GM18502 (cell line): ENCODE measurements around the gene UPK3A.
A peak's percentile ranks its signal among the peaks of the same experiment; 100 is the strongest.

Experiments
- ATAC-seq: cut with Tn5 transposase; IDR thresholded peaks from one replicate; pipeline ENCODE4 v1.9.1; 2021; ENCODE audit warnings: mild to moderate bottlenecking; ENCODE audit not compliant: unreplicated experiment, poor library complexity

The UPK3A gene

DNA sequence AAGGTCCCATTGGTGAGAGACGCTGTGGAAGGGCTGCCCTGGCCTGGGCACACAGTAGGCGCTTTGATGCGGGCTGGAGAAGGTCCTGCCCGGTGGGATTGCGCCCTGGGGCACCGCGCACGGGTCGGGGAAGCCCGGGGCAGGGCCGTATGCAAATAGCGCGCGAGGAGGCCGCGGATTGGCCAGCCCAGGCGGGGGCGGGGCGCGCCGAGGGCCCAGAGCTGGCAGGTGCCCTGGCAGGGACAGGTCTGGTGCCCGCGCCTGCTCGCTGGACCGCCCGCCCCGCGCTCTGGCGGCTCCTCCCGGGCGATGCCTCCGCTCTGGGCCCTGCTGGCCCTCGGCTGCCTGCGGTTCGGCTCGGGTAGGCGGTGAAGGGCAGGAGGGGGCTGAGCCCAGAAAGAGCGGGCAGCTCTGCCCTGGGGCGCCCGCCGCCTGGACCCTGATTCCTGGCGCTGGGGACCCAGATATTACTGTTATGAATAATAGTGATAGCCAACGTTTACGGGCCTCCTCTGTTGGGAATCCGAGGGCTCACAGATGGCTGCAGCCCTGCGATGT is at the start of gene UPK3A:
TSS of gene UPK3A (plus strand) at position 245 of the 558 bp plus-strand sequence. CDS start at position 310, 65 bp downstream.
- peak; percentile 52 for ATAC-seq

DNA sequence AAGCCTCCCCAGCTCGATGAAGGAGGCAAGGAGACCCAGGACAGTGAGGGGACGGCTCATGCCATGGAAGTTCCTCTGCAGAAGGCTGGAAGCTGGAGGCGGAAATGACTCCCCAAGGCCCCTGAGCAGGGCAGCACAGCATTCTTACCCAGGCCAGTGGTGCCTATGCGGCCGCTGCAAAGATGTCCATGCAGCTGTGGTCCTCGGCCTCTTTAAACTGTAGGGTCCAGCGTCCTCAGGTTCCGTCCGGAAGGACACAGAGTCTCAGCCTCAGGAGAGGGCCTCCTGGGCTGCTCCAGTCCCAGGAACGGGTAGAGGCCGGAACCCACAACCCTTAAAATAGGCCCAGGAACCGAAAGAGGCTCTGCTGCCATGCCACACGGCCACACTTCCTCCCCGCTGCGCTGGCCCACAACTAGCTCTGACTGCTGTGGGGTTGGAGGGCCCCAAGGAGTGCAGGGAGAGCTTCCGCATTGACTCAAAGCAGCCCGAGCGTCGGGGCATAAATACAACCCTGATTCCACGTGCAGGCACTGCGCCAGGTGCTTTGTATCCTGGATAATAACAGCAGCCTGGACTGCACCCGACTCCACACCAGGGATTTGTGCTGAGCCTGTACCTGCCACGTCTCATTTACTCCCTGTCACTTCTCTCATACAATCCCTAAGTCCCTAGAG is 49.5 kb upstream of the UPK3A start:
- peak; percentile 75 for ATAC-seq

DNA sequence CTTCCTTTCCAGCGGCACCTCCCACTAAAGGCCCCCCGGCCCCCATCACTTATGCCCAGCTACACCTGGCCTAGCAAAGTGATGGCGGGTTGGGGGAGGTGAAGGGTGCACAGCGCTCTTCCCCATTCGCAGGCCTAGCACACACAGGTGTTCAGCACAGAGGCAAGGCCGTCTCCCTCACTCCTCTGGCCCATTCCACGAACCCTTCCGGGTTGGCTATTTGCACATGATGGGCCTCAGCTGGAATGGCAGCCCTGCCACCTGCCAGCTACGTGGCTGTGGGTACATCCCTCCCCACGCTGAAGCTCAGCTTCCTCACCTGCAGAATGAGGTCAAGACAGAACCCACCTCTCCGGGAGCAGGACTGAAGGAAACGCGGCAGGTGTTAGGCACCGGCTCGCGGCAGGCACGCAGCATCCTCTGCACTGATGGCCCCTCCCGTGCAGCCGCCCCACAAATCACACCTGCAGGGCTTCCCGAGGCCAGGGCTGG is 48.9 kb upstream of the UPK3A start:
- ATAC-seq = peak; percentile 18

DNA sequence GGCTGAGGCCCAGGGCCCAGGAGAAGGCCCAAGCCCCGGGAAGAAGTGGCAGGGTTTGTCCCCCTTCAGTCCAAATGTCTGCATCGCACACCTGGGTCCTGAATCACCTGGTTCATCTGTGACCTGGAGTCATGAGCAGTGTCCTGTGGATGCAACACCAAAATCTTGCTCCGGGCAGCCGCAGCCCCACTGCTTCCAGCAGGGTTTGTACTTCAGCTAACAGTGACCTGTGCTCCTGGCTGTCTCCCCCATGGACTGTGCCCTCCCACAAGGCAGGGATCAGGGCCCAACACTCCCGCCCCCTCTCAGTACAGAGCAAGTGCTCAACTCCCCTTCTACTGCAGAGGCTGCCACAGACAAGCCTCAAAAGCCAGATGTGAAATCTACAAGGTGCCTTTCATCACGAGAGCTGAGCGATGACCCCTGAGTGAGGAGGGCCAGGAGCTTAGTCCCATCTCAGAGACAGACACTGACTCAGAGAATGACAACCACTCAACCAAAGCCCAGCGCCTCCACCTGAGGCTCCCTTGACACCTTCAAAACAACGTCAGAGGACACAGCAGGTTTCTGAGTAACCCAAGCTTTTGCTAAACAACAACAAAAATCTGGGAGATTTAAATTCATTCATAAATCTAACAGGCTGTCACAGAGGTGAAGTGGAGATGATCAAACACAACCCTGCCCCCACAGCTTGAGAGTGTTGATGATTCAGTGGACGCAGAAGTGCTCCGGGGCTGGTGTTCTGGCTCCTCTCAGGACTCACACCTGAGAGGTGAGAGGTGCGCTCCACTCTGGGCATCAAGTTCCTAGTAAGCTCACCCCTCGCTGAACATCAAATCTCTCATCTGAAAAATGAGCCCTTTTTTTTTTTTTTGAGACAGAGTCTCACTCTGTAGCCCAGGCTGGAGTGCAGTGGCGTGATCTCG is 47.4 kb upstream of the UPK3A start:
- no peak for ATAC-seq

DNA sequence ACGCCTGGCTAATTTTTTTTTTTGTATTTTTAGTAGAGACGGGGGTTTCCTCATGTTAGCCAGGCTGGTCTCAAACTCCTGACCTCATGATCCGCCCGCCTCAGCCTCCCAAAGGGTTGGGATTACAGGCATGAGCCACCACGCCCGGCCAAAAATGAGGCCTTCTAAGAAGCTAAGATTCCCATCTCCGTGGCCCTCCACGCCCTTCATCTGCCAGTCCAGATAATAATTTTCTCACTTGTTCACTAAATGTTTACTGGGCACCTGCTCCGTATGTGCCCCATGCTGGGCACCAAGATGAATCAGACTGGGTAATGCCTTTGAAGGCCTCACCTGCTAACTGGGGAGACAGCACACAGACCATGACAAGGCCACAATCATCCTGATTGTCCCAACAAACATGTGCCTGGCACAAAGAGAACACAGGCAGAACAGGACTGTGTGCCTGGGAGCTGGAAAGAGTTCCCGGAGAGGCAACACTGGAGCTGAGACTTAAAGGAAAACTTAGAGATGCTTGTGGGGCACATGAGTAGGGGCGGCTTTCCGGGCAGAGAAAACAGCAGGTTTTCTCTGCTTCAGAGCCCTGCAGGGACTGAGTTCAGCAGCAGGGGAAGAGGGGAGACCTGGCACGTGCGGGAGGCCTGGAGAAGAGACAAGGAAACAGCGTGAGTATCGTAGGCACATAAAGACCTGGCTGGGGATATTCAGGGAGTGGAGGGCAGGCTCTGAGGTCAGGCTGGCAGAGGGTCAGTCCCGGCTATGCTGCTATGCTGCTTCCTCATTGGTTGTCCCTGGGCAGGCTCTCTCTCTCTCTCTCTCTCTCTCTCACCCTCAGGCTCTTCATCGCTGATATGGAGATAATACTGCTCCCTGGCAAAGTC is 46.4 kb upstream of the UPK3A start:
- no peak for ATAC-seq

DNA sequence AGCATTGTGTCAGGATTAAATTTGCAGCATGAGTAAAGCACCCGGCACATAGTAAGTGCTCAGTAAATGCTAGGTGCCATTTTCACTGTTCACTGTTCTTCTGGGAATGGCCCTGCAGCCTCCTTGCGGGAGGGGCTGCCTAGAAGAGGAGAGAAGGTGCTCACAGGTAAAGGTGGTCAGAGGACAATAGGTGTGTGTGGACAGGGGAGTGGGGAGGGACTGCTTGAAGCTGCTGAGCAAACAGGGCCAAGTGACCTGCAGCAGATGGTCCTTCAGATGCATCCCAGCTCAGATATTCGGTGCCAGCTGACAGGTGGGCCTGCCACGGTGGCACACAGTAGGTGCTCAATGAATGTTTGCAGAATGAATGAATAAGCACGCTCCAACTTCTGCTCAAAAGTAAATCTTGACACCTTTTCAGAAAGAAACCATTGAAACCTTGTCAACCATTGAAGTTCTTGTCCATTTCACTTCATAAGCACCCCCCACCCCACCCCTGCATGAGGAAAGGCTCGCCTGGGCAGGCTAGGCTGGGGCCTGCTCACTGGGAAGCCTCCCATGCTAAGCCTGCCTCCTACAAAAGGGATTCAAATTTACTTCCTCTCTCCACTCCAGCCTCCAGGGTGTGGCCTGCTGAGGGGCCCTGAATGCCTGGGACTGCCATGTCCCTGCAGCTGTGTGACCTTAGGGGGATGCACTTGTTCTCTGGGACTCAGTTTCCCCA is 45.6 kb upstream of the UPK3A start:
- ATAC-seq = no peak

DNA sequence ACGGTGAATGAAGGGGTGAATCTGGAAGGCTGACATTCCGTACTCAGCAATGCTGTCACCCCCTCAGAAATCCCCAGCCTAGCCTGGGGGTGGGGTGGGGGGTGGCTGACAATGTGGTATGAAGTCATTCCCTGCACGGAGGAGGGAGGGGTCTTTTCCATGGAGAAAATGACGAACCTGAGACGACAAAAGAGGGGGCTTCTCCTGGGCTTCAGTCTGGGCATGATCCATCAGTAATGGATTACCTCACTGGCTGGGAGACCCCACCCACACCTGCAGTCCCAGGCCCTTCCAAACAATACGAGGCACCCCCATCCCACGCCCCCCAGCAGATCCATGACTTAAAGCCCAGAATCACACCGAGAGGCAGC is 45.1 kb upstream of the UPK3A start:
- no peak for ATAC-seq

DNA sequence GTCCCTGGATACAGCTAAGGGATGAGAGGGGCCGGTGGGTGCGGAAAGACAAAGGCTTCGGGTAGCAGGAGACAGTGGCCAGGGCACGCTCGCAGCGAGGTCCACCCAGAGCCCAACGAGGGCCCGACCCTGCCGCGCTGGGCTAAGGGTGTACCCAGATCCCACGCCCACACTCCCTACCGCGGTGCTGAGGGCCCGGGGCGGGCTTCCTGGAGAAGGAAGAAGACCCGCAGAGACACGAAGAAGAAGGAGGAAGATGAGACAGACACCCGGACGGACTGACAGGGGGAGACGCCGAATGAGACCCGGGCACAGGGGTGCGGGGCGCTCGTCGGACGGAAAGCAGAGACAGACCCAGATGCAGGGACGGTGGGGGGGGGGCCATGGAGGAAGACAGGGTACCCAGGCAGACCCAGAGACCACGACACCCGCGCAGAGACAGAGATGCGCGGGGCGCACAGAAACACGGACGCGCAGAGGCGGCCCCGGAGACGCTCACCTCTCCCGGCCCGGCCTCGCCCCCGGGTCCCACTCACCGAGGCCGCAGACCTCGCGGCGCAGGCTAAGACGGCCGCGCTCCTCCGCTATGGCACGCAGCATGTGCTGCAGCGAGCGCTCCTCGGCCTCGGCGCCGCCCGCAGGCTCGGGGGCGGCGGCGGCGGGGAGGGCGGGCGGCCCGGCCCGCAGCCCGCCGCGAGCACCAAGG is 44.5 kb upstream of the UPK3A start:
- ATAC-seq = peak; percentile 17

DNA sequence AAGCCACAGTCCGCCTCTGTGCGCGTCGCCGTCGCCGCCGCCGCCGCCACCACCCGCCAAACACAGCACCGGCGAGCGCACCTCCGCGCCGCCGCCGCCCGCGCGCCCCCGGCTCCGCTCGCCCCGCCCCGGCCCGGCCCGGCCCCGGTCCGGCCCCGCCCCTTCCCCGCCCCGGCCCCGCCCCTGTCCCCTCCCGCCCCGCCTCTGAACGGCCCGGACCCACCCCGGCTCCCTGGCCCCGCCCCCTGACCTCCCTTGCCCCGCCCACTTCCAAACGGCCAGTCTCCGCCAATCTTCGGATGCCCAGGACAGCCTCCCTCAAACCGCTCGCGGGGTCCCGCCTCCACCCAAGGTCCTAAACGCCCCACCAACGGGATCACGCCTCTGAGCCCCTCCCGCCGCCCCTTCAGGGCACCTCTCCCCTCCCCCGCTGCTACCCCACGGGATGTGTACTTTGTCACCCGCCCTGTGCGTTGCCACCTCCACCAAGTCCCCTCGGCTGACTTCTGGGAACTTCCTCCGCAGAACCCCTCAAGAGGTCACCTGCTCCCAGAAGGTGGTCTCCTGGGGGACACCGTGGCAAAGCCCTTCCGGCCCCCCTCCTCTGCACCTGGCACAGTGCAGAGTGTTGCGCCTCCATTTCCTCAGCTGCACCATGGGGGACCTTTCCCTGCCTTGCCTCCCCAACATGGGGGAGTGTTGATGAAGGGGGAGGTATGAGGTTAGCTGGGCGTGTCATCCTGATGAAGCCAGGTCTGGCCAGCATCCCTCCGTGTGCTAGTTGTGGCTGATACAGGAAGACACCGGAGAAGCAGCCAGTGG is 43.7 kb upstream of the UPK3A start, which contains the start of gene KIAA0930:
TSS of gene KIAA0930 (minus strand) at position 85 of the 822 bp plus-strand sequence. CDS start 191 bp downstream, outside the sequence.
- peak; percentile 41 for ATAC-seq

DNA sequence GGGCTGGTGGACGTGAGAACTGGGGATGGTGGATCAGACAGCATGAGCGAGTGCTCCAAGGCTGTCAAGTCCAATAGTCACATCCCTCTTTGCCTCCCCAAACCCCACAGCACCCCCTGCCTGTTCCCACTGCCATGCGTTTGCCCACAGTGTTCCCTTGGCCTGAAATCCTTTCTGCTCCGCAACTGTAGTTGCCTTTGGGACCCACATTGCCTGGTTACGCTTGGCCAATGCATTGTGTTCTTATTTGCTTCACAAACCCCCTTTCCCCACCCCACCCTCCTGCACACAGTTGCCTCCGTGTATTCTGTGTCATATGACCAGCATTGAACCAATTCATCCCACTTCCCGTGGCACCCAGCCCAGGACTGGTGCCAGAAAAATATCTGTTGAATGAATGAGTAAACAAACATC is 42.0 kb upstream of the UPK3A start:
- ATAC-seq = no peak

DNA sequence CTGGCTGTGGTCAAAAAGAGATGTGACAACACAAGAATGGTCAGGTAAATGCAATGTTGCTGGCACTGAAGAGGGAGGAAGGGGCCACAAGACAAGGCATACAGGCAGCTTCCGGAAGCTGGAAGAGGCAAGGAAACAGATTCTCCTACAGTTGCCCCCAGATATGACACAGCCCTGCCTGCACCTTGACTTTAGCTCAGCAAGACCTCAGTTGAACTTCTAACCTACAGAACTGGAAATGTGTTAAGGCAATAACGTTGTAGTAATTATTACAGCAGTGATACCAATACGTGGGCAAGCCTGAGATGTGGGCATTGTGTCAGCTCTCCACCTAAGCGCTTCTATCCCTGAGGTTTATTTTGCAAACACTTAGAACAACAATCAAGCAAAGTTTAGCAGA is 39.8 kb upstream of the UPK3A start:
- no peak for ATAC-seq

DNA sequence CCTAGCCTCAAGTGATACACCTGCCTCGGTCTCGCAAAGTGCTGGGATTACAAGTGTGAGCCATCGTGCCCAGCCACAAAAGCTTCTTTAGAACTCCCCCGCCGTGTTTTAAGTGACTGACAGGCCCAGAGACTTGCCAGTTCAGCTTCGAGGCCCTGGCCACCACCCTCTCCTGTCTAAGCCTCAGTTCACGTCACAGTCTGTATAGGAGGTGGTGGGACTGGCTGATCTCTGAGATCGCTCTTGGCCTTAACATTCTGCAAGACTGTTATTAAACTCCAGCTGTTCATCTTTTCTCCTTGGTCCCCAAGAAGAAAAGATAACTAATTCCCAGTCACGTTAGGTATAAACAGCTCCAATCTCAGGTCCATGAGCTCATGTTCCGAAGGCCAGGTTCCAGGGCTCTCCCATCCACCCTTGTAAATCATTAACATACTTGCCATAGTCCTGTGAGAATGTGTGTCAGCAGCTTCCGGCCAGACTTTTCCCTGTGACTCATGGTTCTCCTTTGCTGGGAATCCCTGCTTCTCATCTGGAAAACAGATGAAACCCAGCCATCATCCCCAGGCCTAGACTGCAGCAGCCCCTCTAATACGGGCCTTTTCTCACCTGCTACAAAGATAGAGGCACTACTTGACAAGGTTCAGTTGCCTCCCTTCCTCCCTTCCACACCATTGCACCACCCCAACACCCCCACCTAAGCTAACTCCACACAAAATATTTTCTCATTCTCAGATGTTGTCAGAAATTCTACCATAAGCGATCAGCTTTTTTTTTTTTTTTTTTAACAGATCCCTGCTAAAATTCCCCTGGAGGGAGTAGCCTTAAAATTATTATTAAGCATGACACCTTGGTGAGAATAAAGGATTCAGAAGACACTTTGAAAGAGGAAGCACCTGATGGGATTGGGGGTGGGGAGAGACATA is 38.4 kb upstream of the UPK3A start:
- ATAC-seq = no peak

DNA sequence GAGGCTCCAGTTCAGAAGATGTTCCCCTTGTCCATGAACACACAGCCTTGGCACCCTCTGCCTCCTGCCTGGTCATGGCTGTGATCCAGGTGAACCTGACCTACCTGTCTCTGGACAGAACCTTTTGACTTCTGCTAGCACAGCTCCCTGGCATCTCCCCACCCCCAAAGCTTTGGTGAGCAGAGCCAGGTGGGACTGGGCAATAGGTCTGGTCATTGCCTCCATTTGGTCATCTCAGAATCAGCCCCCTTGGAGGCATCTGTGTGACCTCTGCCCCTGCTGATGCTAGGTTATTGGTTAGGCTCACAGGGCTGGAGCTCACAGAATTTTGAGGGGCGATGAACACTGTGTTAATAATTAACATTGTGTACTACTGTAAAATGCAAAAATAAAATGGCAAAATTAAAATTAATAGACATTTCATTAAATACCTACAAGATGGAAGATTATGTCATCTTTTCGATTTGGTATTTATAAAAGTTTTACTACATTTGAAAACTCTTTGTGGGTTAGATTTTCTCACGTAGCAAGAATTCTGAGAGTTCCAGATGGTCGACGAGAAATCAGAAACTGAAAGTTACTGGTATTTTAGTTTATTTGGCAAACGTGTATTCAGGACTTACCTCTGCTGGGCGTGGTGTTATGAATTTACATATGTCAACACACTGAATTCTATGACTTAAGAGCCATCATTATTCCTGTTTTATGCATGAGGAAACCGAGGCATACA is 35.8 kb upstream of the UPK3A start:
- peak; percentile 63 for ATAC-seq

DNA sequence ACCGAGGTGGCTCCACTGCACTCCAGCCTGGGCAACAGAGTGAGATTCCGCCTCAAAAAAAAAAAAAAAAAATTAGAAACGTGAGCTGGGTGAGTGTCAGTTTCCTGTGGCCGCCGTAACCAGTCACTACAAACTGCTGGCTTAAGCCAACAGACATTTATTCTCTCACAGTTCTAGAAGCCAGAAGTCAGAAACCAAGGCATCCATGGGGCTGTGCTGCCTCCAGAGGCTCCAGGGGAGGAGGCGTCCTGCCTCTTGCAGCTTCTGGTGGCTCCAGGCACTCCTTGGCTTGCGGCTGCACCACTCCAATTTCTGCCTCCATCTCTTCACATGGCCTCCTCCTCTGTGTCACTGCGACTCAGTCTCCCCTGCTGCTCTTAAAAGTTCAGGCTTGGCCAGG is 32.9 kb upstream of the UPK3A start:
- ATAC-seq = no peak

DNA sequence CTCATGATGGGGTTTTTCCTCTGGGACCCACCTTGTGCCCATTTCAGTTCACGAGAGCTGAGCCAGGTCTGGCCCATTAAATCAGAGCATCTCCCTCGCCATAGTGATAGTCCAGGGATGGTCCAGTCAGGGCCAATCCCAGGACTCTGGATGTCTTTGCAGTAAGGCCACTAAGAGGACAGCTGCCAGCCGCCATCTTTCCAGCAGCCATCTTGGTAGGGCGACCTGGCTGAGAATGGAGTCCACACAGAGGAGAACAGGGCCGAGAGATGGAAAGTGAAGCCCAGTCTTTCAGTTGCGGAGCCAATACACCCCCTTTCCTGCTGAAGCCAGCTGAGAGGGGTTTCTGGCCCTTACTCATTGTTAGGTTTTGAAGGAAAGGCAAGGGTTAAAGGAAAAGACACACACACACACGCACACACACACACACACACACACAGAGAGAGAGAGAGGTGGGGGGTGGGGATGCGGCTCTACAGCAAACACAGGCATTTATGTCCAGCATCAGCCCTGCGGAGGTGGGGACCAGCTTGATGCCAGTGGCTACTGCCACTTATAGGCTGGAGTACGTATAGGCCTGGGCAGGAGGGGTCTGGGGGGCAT is 31.6 kb upstream of the UPK3A start:
- no peak for ATAC-seq

DNA sequence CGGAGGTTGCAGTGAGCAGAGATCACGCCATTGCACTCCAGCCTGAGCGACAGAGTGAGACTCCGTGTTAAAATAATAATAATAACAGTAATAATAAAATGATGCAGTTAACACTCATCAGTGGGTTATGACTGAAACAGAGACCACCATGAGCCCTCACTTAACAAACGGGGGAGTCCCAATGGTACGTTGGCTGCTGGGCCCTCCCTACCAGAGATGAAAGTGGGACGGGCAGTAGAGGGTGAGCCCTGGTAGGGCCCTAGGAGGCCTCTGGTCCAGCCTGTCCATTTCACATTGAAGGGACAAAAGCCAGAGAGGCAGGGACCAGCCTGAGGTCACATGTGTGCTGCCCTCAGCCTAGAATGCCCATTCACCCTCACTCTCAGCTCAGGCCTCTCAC is 30.4 kb upstream of the UPK3A start:
- ATAC-seq = peak; percentile 14
